ENCODE measurements around the gene PPP1R14B.

Gene PPP1R14B

GRCh38 chr11:64245401-64245796 lies 1.3 kb downstream of the PPP1R14B start:
- DNase-seq: no peak

- DNase-seq: no peak
Measured at GRCh38 chr11:64244966-64245365, 1.8 kb downstream of the PPP1R14B start.

GRCh38 chr11:64244107-64244506 lies 2.6 kb downstream of the PPP1R14B start:
- DNase-seq: no peak

GRCh38 chr11:64243236-64243854 lies 3.4 kb downstream of the PPP1R14B start:
- DNase-seq: no peak

GRCh38 chr11:64241491-64242374 lies 5.0 kb downstream of the PPP1R14B start:
- peak; percentile 82 for DNase-seq

- no peak for DNase-seq
Measured at GRCh38 chr11:64241241-64241490, 5.6 kb downstream of the PPP1R14B start.

- peak; percentile 67 for DNase-seq
Measured at GRCh38 chr11:64240435-64241240, 6.1 kb downstream of the PPP1R14B start, which contains the start of gene FKBP2. TSS of gene FKBP2 (plus strand) at chr11:64241095. CDS start at chr11:64242388, 1,293 bp downstream.

- no peak for DNase-seq
Measured at GRCh38 chr11:64239662-64240434, 6.9 kb downstream of the PPP1R14B start.

GRCh38 chr11:64238999-64239398 lies 7.7 kb downstream of the PPP1R14B start:
- no peak for DNase-seq

- no peak for DNase-seq
Measured at GRCh38 chr11:64238076-64238475, 8.7 kb downstream of the PPP1R14B start.

GRCh38 chr11:64237484-64237951 lies 9.2 kb downstream of the PPP1R14B start:
- DNase-seq: no peak

- no peak for DNase-seq
Measured at GRCh38 chr11:64235437-64236161, 11.1 kb downstream of the PPP1R14B start.

GRCh38 chr11:64234647-64235379 lies 11.9 kb downstream of the PPP1R14B start:
- no peak for DNase-seq

- DNase-seq: no peak
Measured at GRCh38 chr11:64233913-64234586, 12.7 kb downstream of the PPP1R14B start, which contains the start of gene VEGFB. TSS of gene VEGFB (plus strand) at chr11:64234584. CDS start at chr11:64234834, 250 bp downstream.

- DNase-seq: no peak
Measured at GRCh38 chr11:64232967-64233315, 13.8 kb downstream of the PPP1R14B start.

GRCh38 chr11:64232182-64232966 lies 14.4 kb downstream of the PPP1R14B start:
- DNase-seq: no peak

- DNase-seq: no peak
Measured at GRCh38 chr11:64231546-64231945, 15.2 kb downstream of the PPP1R14B start.

- no peak for DNase-seq
Measured at GRCh38 chr11:64230985-64231365, 15.8 kb downstream of the PPP1R14B start.

- peak; percentile 64 for DNase-seq
Measured at GRCh38 chr11:64230171-64230984, 16.4 kb downstream of the PPP1R14B start, which contains the start of gene DNAJC4. TSS of gene DNAJC4 (plus strand) at chr11:64230548. CDS start at chr11:64230855, 307 bp downstream.

All from NCI-H524 treated with DMSO at 0.1 percent for 48 hours (cell line).